GM20431 (cell line): ENCODE results near the gene ANKS1B.
"Not testable (repeated sequence)": the region's sequence is repeated elsewhere in the genome, so short reads cannot be mapped to it uniquely, and the experiment has no call there.

Source experiments
- in situ Hi-C: fragments of 300-500 bp; cut with MseI, MboI; formaldehyde crosslinking; loops from one replicate; pipeline ENCODE4 v1.15.0; 2020; ENCODE audit warnings: low sequenced_read_pairs; ENCODE audit not compliant: unreplicated experiment

The ANKS1B gene

GRCh38 chr12:98796745-98797144, 1188.0 kb downstream of the ANKS1B start:
- in situ Hi-C loops = no loop called here

- in situ Hi-C loops = no loop called here
These were observed 1191.6 kb downstream of the ANKS1B start for GRCh38 chr12:98793121-98793520.

GRCh38 chr12:98791406-98791805, 1193.3 kb downstream of the ANKS1B start:
- in situ Hi-C loops = no loop called here

GRCh38 chr12:98788396-98788795, 1196.3 kb downstream of the ANKS1B start:
- in situ Hi-C loops = no loop called here

- in situ Hi-C loops = no loop called here
These were observed 1198.1 kb downstream of the ANKS1B start for GRCh38 chr12:98786653-98787052.

- in situ Hi-C loops = no loop called here
These were observed 1201.3 kb downstream of the ANKS1B start for GRCh38 chr12:98783420-98783819.

- in situ Hi-C loops = no loop called here
These were observed 1204.5 kb downstream of the ANKS1B start for GRCh38 chr12:98780261-98780660.

- in situ Hi-C loops = no loop called here
These were observed 1211.9 kb downstream of the ANKS1B start for GRCh38 chr12:98772818-98773217.

GRCh38 chr12:98771811-98772752, 1212.7 kb downstream of the ANKS1B start:
- in situ Hi-C loops = no loop called here

GRCh38 chr12:98770230-98770629, 1214.5 kb downstream of the ANKS1B start:
- in situ Hi-C loops = no loop called here

GRCh38 chr12:98769068-98769467, 1215.7 kb downstream of the ANKS1B start:
- in situ Hi-C loops = no loop called here

- in situ Hi-C loops = no loop called here
These were observed 1217.5 kb downstream of the ANKS1B start for GRCh38 chr12:98767248-98767647.

- in situ Hi-C loops = no loop called here
These were observed 1221.1 kb downstream of the ANKS1B start for GRCh38 chr12:98763656-98764055.

GRCh38 chr12:98758331-98758730, 1226.4 kb downstream of the ANKS1B start:
- in situ Hi-C loops = no loop called here

- in situ Hi-C loops = no loop called here
These were observed 1227.3 kb downstream of the ANKS1B start for GRCh38 chr12:98757455-98757854.

- in situ Hi-C loops = not testable (repeated sequence)
These were observed 1228.9 kb downstream of the ANKS1B start for GRCh38 chr12:98755855-98756254.

GRCh38 chr12:98754095-98754494, 1230.6 kb downstream of the ANKS1B start:
- in situ Hi-C loops = no loop called here

GRCh38 chr12:98752726-98753125, 1232.0 kb downstream of the ANKS1B start:
- in situ Hi-C loops = no loop called here

- in situ Hi-C loops = no loop called here
These were observed 1233.1 kb downstream of the ANKS1B start for GRCh38 chr12:98751580-98752115.

- in situ Hi-C loops = no loop called here
These were observed 1234.2 kb downstream of the ANKS1B start for GRCh38 chr12:98750511-98750910.

- in situ Hi-C loops = no loop called here
These were observed 1236.3 kb downstream of the ANKS1B start for GRCh38 chr12:98748463-98748862.
